ENCODE results near the gene OR2AK2. TPM values are rescaled to one million over a fixed set of nuclear protein-coding genes. Genes with fewer than 3 reads are reported as not detected.

OR2AK2 gene
- total RNA-seq (2014; rRNA removed; shearing (Covaris generic)): not detected in 2 replicates
- not detected in 2 replicates for polyA plus RNA-seq (2015; cell fraction: cytosol; rRNA removed)
- not detected in 2 replicates for polyA plus RNA-seq (2015; cell fraction: nucleus; rRNA removed)

- DNase-seq (ENCODE audit: low read depth): no peak
These were observed at the start of gene OR2AK2 for GRCh38 chr1:247964933-247965332. Gene OR2AK2 (plus strand): TSS chr1:247965233. CDS start chr1:247965377, 144 bp downstream.

DNA sequence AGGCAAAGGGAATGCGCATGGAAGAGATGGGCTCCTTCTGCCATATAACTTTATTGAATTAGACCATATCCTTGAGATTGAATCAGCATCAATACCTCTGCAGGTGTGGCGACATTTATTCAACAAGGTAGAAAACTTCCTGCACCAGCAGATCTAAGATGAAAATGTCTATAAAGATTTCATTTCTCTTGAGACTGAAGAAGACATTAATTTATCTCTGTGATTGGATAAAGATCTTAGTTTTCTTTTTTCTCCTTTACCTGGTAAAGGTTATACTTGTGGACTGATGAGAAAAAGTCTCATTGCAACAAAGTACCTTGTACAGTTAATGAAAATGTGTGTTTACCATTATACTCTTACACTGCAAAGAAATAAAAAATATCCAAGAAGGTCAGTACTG, 45.1 kb upstream of the OR2AK2 start, which contains the start of gene OR2T8:
TSS of gene OR2T8 (plus strand) at position 301 of the 400 bp plus-strand sequence. CDS start 766 bp downstream, outside the sequence.
- no peak for DNase-seq (ENCODE audit: low read depth)

GRCh38 chr1:247923941-247924340, 41.1 kb upstream of the OR2AK2 start:
- no peak for DNase-seq (ENCODE audit: low read depth)

DNA sequence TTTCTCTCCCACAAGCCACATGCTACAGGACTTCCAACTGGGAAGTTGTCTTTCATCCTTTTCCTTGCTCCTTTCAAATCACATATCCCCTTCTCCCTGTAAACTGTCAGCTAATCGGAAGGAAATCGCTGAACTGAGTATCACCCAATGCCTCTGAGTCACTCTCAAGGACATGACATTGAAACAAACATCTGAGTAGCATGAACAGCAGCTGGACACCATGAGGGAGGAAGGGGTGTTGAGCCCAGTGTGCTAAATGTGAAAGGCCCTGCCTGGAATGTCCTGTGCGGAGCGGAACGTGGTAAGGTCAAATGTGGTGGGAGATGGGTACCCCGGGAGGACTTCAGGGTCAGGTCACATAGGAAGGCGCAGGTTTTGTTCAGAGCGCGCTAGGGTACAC, 40.2 kb upstream of the OR2AK2 start, which contains the start of gene OR2AJ1:
TSS of gene OR2AJ1 (plus strand) at position 22 of the 400 bp plus-strand sequence. CDS start 8,880 bp downstream, outside the sequence.
- DNase-seq (ENCODE audit: low read depth): peak; percentile 11

DNA sequence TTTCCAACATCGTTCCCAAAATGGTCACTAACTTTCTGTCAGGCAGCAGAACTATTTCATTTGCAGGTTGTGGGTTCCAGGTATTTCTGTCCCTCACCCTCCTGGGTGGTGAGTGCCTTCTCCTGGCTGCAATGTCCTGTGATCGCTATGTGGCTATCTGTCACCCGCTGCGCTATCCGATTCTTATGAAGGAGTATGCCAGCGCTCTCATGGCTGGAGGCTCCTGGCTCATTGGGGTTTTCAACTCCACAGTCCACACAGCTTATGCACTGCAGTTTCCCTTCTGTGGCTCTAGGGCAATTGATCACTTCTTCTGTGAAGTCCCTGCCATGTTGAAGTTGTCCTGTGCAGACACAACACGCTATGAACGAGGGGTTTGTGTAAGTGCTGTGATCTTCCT, 31.0 kb upstream of the OR2AK2 start:
- no peak for DNase-seq (ENCODE audit: low read depth)

GRCh38 chr1:247935781-247936180, 29.3 kb upstream of the OR2AK2 start:
- no peak for DNase-seq (ENCODE audit: low read depth)

DNA sequence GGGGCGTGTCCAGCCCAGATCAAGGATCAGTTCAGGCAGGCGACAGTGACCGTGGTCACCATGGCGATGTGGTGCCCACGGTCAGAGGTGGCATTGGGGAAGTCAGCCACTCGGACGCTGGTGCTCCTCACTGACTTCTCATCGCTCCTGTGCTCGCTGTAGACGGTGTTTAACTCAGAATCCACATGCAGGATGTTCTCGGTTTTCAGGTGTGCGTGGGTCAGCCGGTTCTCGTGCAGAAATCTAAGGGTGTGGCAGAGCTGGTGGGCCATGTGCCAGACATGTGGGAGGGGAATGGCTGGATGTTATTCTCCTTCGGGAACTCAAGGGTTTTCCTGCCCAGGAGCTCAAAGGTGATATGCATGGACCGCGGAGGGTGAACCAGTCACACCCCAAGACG, 28.6 kb upstream of the OR2AK2 start:
- no peak for DNase-seq (ENCODE audit: low read depth)

- DNase-seq (ENCODE audit: low read depth): peak; percentile 95
These were observed 27.9 kb upstream of the OR2AK2 start for GRCh38 chr1:247936965-247937734.

DNA sequence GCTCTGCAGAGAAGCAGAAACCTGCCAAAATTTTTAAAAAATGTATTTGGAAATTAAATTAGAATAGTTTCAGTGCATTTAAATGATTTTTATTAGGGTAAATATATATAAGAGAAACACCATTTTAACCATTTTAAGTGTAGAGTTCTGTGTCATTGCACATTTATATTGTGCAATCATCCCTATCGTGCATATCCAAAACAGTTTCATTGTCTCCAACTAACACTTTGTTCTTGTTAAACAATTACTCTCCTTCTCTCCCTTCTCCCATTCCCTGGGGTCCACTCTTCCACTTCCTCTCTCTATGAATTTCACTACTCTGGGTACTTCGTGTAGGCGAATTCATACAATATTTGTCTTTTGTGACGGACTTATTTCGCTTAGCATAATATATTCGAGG, 22.4 kb upstream of the OR2AK2 start:
- no peak for DNase-seq (ENCODE audit: low read depth)

- no peak for DNase-seq (ENCODE audit: low read depth)
These were observed 16.5 kb upstream of the OR2AK2 start, which contains the start of gene OR2L8 for GRCh38 chr1:247948558-247948957. Gene OR2L8 (plus strand): TSS chr1:247948858. CDS start chr1:247948858, 0 bp downstream.

DNA sequence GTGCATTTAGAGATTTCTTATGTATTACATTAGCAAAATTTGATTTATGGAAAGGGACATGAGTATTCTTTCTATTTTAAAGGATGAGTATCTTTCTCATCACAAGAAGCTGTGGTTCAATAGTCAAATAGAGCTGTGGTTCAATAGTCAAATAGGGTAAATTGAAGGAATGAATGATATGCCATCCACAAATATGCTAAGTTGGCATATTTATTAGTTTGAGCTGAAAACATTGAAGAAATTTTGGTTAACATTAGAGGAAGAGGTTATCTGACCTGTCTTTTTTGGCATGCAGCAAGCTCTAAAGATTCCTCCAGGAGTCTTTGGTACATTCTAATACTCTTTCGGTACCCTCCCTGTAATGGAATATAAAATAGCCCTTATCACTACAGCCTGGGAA, 11.6 kb upstream of the OR2AK2 start:
- no peak for DNase-seq (ENCODE audit: low read depth)

- DNase-seq (ENCODE audit: low read depth): no peak
These were observed 3.2 kb upstream of the OR2AK2 start for GRCh38 chr1:247961791-247962190.

DNA sequence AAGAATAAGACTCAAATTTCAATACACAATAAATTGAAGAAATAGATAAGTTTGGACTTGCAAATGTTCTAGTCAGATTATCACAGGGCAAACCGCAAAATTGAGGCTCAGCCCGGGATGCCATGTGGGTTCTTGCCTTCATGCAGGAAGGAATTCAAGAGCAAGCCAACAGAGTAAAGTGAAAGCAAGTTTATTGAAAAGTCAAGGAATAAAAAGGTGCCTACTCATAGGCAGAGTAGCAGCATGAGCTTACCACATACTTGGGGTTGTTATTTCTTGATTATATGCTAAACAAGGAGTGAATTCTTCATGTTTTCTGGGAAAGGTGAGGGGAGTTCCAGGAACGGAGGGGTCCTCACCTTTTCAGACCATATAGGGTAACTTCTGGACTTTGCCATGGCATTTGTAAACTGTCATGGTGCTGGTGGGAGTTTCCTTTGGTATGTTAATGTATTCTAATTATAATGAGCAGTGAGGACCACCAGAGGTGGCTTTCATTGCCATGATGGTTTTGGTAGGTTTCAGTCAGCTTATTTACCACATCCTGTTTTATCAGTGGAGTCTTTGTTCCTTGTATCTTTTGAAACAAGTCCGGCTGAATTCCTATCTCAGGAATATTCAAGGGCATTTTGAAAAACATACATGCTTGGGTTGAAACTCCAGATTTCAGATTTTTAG, 2.0 kb upstream of the OR2AK2 start:
- peak; percentile 65 for DNase-seq (ENCODE audit: low read depth)

- no peak for DNase-seq (ENCODE audit: low read depth)
These were observed 1.6 kb downstream of the OR2AK2 start for GRCh38 chr1:247966532-247967204.

DNA sequence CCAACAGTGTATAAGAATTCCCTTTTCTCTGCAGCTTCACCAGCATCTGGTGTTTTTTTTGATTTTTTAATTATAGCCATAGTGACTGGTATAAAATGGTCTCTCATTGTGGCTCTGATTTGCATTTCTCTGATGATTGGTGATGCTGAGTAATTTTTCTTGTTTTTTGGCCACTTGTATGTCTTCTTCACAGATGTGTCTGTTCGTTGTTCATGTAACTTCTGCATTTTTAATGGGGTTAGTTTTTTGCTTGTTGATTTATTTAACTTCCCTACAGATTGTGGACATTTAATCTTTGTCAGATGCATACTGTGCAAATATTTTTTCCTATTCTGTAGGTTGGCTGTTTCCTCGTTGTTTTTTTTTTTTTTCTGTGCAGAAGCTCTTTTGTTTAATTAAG, 28.0 kb downstream of the OR2AK2 start:
- DNase-seq (ENCODE audit: low read depth): no peak

DNA sequence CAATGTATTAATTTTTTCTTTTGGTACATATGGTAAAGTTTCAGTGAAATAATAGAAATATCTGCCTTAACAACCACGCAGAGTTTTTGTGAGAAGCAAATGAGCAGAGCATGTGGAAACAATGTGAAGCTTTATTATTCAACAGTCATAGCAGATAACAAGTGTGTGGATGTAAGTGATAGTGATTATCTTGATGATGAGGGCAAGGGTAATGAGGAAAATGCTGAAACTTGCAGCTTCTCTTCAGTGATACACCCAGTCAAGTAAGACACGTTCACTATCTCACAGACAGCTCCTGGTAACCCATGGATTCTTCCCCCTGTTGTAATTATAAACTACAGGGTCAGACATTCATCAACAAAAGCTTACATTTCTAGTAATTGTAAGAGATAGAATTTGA, 33.8 kb downstream of the OR2AK2 start:
- DNase-seq (ENCODE audit: low read depth): no peak

DNA sequence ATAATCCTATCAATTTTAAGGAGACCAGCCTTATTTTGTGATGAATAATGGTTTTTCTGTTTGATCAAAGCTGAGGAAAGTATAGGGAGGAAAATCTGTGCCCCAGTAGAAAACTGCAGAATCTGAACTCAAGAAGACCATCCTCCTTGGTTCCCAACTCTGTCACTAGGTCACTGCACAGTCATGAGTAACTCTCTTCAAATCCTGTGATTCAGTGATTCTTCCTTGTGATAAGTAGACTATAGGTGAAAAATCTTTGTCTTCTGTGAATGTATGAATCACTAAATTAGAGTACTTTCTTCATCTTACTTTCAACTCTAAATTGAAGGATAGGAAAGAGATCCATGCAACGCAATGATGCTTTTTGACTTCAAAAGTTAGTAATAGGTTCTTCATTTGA, 35.1 kb downstream of the OR2AK2 start:
- no peak for DNase-seq (ENCODE audit: low read depth)

DNA sequence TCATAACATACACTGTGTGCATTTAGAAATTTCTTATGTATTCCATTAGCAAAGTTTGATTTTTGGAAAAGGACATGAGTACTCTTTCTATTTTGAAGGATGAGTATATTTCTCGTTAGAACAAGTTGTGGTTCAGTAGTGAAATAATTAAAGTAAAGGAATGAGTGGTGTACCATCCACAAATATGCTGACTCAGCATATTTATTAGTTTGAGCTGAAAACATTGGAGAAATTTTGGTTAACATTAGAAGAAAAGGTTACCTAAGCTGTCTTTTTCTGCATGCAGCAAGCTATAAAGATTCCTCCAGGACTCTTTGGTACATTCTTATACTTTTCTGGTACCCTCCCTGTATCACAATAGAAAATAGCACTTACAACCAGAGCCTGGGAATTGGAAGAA, 42.7 kb downstream of the OR2AK2 start:
- no peak for DNase-seq (ENCODE audit: low read depth)

- no peak for DNase-seq (ENCODE audit: low read depth)
These were observed 44.6 kb downstream of the OR2AK2 start for GRCh38 chr1:248009681-248010080.

- DNase-seq (ENCODE audit: low read depth): no peak
These were observed 48.2 kb downstream of the OR2AK2 start, which contains the start of gene OR2L5 for GRCh38 chr1:248013229-248013710. Gene OR2L5 (plus strand): TSS chr1:248013660. CDS start chr1:248021948, 8,288 bp downstream.

DNA sequence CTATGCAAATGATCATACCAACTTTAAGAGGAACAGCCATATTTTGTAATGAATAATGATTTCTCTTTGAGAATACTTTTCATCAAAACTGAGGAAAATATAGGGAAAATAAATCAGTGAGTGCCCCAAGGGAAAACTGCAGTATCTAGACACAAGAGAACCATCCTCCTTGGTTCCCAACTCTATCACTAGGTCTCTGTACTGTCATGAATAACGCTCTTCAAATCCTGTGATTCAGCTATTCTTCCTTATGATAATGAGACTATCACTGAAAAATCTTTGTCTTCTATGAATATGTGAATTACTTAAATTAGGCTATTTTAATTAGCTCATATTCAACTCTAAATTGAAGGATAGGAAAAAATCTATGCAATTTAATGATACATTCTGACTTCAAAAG, 50.8 kb downstream of the OR2AK2 start:
- no peak for DNase-seq (ENCODE audit: low read depth)

All from HT1080 (cell line).